GM23338 (cell line): ENCODE data around the gene GOSR2.

Experiments
- CTCF ChIP-seq, 2 experiments: fragments of 200-600 bp in 1 of 2; sonication (generic) in 1 of 2; conservative IDR thresholded peaks; 2 replicates each; pipeline versions ENCODE4 v1.5.1 to v1.6.1; 2016 to 2017; ENCODE audit warnings: antibody characterized with exemption in 2 of 2, low read depth in 2 of 2, mild to moderate bottlenecking in 2 of 2, moderate library complexity in 1 of 2
- EZH2 ChIP-seq: fragments of 200-600 bp; sonication (generic); IDR thresholded peaks from one replicate; pipeline ENCODE4 v1.8.0; 2017; ENCODE audit warnings: antibody characterized with exemption, mild to moderate bottlenecking, low read depth; ENCODE audit not compliant: unreplicated experiment
- EZH2phosphoT487 ChIP-seq: fragments of 200-600 bp; sonication (generic); IDR thresholded peaks from one replicate; pipeline ENCODE4 v1.8.1; 2018; ENCODE audit warnings: antibody characterized with exemption; ENCODE audit not compliant: unreplicated experiment
- POLR2AphosphoS5 ChIP-seq: IDR thresholded peaks from 2 replicates; pipeline ENCODE4 v1.6.1; 2016; ENCODE audit warnings: antibody characterized with exemption, low read depth
- ZNF114 ChIP-seq: fragments of 250-450 bp; sonication (Bioruptor Pico); IDR thresholded peaks from 2 replicates; pipeline ENCODE4 v1.5.0; 2020; ENCODE audit warnings: mild to moderate bottlenecking, moderate library complexity
- TF ChIP-seq, protein P1 (sequence below): IDR thresholded peaks from one replicate; pipeline ENCODE4 v1.6.1; 2018; ENCODE audit warnings: antibody characterized with exemption; ENCODE audit not compliant: unreplicated experiment

DNA sequence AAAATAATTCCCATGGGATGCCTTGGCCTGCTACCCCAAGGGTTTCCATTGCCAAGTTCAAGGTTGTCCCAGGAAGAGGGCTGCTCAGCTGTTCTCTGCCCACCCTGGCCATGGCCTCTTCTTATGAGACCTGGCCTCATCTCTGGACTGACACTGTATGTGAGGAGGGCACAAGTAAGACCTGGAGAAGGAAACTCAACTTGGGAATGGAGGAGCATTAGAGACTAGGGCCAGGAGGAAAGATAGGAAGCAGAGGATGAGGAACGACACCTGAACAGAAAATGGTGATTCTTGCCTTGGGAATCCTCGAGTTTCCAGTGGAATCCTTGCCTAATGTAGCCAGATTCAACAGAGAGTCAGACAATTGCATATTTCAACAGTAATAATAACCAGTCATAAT, 24.6 kb upstream of the GOSR2 start:
- no peak for TF ChIP-seq ZNF114 (CRISPR knock-in tag)
- no peak for TF ChIP-seq POLR2AphosphoS5
- TF ChIP-seq CTCF (conservative IDR thresholded peaks at IDR 0.05; ENCODE audit: low read depth in 2 of 2): no peak
- no peak for TF ChIP-seq EZH2
- TF ChIP-seq, protein P1, sequence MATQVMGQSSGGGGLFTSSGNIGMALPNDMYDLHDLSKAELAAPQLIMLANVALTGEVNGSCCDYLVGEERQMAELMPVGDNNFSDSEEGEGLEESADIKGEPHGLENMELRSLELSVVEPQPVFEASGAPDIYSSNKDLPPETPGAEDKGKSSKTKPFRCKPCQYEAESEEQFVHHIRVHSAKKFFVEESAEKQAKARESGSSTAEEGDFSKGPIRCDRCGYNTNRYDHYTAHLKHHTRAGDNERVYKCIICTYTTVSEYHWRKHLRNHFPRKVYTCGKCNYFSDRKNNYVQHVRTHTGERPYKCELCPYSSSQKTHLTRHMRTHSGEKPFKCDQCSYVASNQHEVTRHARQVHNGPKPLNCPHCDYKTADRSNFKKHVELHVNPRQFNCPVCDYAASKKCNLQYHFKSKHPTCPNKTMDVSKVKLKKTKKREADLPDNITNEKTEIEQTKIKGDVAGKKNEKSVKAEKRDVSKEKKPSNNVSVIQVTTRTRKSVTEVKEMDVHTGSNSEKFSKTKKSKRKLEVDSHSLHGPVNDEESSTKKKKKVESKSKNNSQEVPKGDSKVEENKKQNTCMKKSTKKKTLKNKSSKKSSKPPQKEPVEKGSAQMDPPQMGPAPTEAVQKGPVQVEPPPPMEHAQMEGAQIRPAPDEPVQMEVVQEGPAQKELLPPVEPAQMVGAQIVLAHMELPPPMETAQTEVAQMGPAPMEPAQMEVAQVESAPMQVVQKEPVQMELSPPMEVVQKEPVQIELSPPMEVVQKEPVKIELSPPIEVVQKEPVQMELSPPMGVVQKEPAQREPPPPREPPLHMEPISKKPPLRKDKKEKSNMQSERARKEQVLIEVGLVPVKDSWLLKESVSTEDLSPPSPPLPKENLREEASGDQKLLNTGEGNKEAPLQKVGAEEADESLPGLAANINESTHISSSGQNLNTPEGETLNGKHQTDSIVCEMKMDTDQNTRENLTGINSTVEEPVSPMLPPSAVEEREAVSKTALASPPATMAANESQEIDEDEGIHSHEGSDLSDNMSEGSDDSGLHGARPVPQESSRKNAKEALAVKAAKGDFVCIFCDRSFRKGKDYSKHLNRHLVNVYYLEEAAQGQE: no peak
- no peak for TF ChIP-seq EZH2phosphoT487
